Activated naive CD4-positive, alpha-beta T cell treated with anti-CD3 and anti-CD28 coated beads, Interleukin-2, amount 50 U/mL, for 24 hours (primary cell): ENCODE data around the gene ZDHHC3.

Experiments
- H3K27ac Mint-ChIP-seq: one replicate; pipeline ENCODE4 v1.8.0; 2021; ENCODE audit warnings: mild to moderate bottlenecking, mixed read lengths
- H3K27me3 Mint-ChIP-seq: one replicate; pipeline ENCODE4 v1.8.0; 2021; ENCODE audit warnings: mixed read lengths
- H3K36me3 Mint-ChIP-seq: one replicate; pipeline ENCODE4 v1.8.0; 2021; ENCODE audit warnings: mixed read lengths
- H3K4me1 Mint-ChIP-seq: one replicate; pipeline ENCODE4 v1.8.0; 2021; ENCODE audit warnings: mixed read lengths
- H3K4me3 Mint-ChIP-seq: one replicate; pipeline ENCODE4 v1.8.0; 2021; ENCODE audit warnings: mild to moderate bottlenecking, mixed read lengths
- H3K9me3 Mint-ChIP-seq: one replicate; pipeline ENCODE4 v1.8.0; 2021; ENCODE audit warnings: mixed read lengths

The ZDHHC3 gene

GRCh38 chr3:44984335-44984734 lies 8.4 kb upstream of the ZDHHC3 start:
- Mint-ChIP-seq H3K27me3 (no peaks in the 10 kb centered on the region), H3K27ac (no peak overlapping the region), H3K36me3 (peaks cover 1% of the 10 kb centered on the region), H3K9me3 (no peaks in the 10 kb centered on the region), H3K4me3 (no peak overlapping the region), H3K4me1 (peaks cover 91% of the 10 kb centered on the region)

GRCh38 chr3:44983484-44983941 lies 7.5 kb upstream of the ZDHHC3 start:
- H3K36me3 Mint-ChIP-seq: peaks cover 1% of the 10 kb centered on the region
- no peaks in the 10 kb centered on the region for H3K27me3 Mint-ChIP-seq
- no peaks in the 10 kb centered on the region for H3K9me3 Mint-ChIP-seq
- H3K4me3 Mint-ChIP-seq: no peak overlapping the region
- H3K4me1 Mint-ChIP-seq: peaks cover 91% of the 10 kb centered on the region
- H3K27ac Mint-ChIP-seq: no peak overlapping the region

- H3K36me3 Mint-ChIP-seq: peaks cover 1% of the 10 kb centered on the region
- H3K27ac Mint-ChIP-seq: no peak overlapping the region
- H3K27me3 Mint-ChIP-seq: no peaks in the 10 kb centered on the region
Measured at GRCh38 chr3:44982817-44983216, 6.8 kb upstream of the ZDHHC3 start.

GRCh38 chr3:44981751-44982150 lies 5.8 kb upstream of the ZDHHC3 start:
- Mint-ChIP-seq H3K27ac (peak overlapping the region; percentile 23), H3K9me3 (no peaks in the 10 kb centered on the region), H3K27me3 (no peaks in the 10 kb centered on the region), H3K4me3 (peak overlapping the region; percentile 9), H3K36me3 (no peaks in the 10 kb centered on the region), H3K4me1 (peaks cover 88% of the 10 kb centered on the region)

More at GRCh38 chr3:44982817-44983216, 6.8 kb upstream of the ZDHHC3 start:
- H3K9me3 Mint-ChIP-seq: no peaks in the 10 kb centered on the region
- no peak overlapping the region for H3K4me3 Mint-ChIP-seq
- peaks cover 90% of the 10 kb centered on the region for H3K4me1 Mint-ChIP-seq

- Mint-ChIP-seq H3K9me3 (no peaks in the 10 kb centered on the region), H3K4me3 (no peak overlapping the region), H3K4me1 (peaks cover 89% of the 10 kb centered on the region), H3K36me3 (no peaks in the 10 kb centered on the region), H3K27me3 (no peaks in the 10 kb centered on the region), H3K27ac (no peak overlapping the region)
Measured at GRCh38 chr3:44981220-44981619, 5.2 kb upstream of the ZDHHC3 start.

- H3K27ac Mint-ChIP-seq: no peak overlapping the region
- H3K27me3 Mint-ChIP-seq: no peaks in the 10 kb centered on the region
- no peaks in the 10 kb centered on the region for H3K36me3 Mint-ChIP-seq
- no peaks in the 10 kb centered on the region for H3K9me3 Mint-ChIP-seq
- H3K4me3 Mint-ChIP-seq: peak overlapping the region; percentile 97
- H3K4me1 Mint-ChIP-seq: peaks cover 76% of the 10 kb centered on the region
Measured at GRCh38 chr3:44974416-44974815, 1.6 kb downstream of the ZDHHC3 start.

GRCh38 chr3:44970926-44971490 lies 5.0 kb downstream of the ZDHHC3 start:
- Mint-ChIP-seq H3K36me3 (peaks cover 2% of the 10 kb centered on the region), H3K27ac (no peak overlapping the region), H3K9me3 (no peaks in the 10 kb centered on the region), H3K4me3 (no peak overlapping the region), H3K27me3 (no peaks in the 10 kb centered on the region), H3K4me1 (peaks cover 84% of the 10 kb centered on the region)

- Mint-ChIP-seq H3K4me1 (peaks cover 89% of the 10 kb centered on the region), H3K27ac (no peak overlapping the region), H3K9me3 (no peaks in the 10 kb centered on the region), H3K27me3 (no peaks in the 10 kb centered on the region), H3K4me3 (no peak overlapping the region), H3K36me3 (peaks cover 2% of the 10 kb centered on the region)
Measured at GRCh38 chr3:44969828-44970179, 6.2 kb downstream of the ZDHHC3 start.

- Mint-ChIP-seq H3K9me3 (no peaks in the 10 kb centered on the region), H3K36me3 (peaks cover 2% of the 10 kb centered on the region), H3K4me1 (peaks cover 89% of the 10 kb centered on the region), H3K27me3 (no peaks in the 10 kb centered on the region), H3K4me3 (no peak overlapping the region), H3K27ac (no peak overlapping the region)
Measured at GRCh38 chr3:44969154-44969827, 6.7 kb downstream of the ZDHHC3 start.

GRCh38 chr3:44968447-44968858 lies 7.5 kb downstream of the ZDHHC3 start:
- Mint-ChIP-seq H3K9me3 (no peaks in the 10 kb centered on the region), H3K4me3 (no peak overlapping the region), H3K36me3 (peaks cover 5% of the 10 kb centered on the region), H3K4me1 (peaks cover 92% of the 10 kb centered on the region), H3K27me3 (no peaks in the 10 kb centered on the region), H3K27ac (no peak overlapping the region)

GRCh38 chr3:44966795-44967278 lies 9.1 kb downstream of the ZDHHC3 start:
- Mint-ChIP-seq H3K9me3 (no peaks in the 10 kb centered on the region), H3K4me3 (no peak overlapping the region), H3K27ac (peak overlapping the region; percentile 52), H3K27me3 (no peaks in the 10 kb centered on the region), H3K36me3 (peaks cover 5% of the 10 kb centered on the region), H3K4me1 (peaks cover 99% of the 10 kb centered on the region)

- Mint-ChIP-seq H3K4me1 (peaks cover 90% of the 10 kb centered on the region), H3K9me3 (no peaks in the 10 kb centered on the region), H3K27me3 (no peaks in the 10 kb centered on the region), H3K27ac (no peak overlapping the region), H3K36me3 (peaks cover 5% of the 10 kb centered on the region), H3K4me3 (no peak overlapping the region)
Measured at GRCh38 chr3:44965165-44965564, 10.8 kb downstream of the ZDHHC3 start.

- no peaks in the 10 kb centered on the region for H3K27me3 Mint-ChIP-seq
- peaks cover 76% of the 10 kb centered on the region for H3K4me1 Mint-ChIP-seq
- H3K27ac Mint-ChIP-seq: peak overlapping the region; percentile 26
- H3K4me3 Mint-ChIP-seq: no peak overlapping the region
- no peaks in the 10 kb centered on the region for H3K9me3 Mint-ChIP-seq
- H3K36me3 Mint-ChIP-seq: peaks cover 6% of the 10 kb centered on the region
Measured at GRCh38 chr3:44963571-44964325, 12.2 kb downstream of the ZDHHC3 start.

GRCh38 chr3:44962621-44963393 lies 13.2 kb downstream of the ZDHHC3 start:
- no peaks in the 10 kb centered on the region for H3K9me3 Mint-ChIP-seq
- no peak overlapping the region for H3K27ac Mint-ChIP-seq
- H3K4me1 Mint-ChIP-seq: peaks cover 67% of the 10 kb centered on the region
- no peaks in the 10 kb centered on the region for H3K27me3 Mint-ChIP-seq
- H3K36me3 Mint-ChIP-seq: peaks cover 7% of the 10 kb centered on the region
- no peak overlapping the region for H3K4me3 Mint-ChIP-seq

GRCh38 chr3:44961888-44962287 lies 14.1 kb downstream of the ZDHHC3 start:
- Mint-ChIP-seq H3K4me3 (no peak overlapping the region), H3K27ac (no peak overlapping the region), H3K27me3 (no peaks in the 10 kb centered on the region), H3K9me3 (no peaks in the 10 kb centered on the region), H3K36me3 (peaks cover 12% of the 10 kb centered on the region), H3K4me1 (peaks cover 66% of the 10 kb centered on the region)
